IPS-15b (cell line): ENCODE measurements around the gene SLC16A1.
"Not testable (repeated sequence)": the region's sequence is repeated elsewhere in the genome, so short reads cannot be mapped to it uniquely, and the experiment has no call there.

Experiments
- H3K27me3 ChIP-seq: one replicate; pipeline ENCODE4 v1.6.1; 2013; ENCODE audit warnings: low read length; ENCODE audit not compliant: control insufficient read depth, insufficient read depth
- H3K36me3 ChIP-seq: one replicate; pipeline ENCODE4 v1.6.1; 2013; ENCODE audit warnings: low read length; ENCODE audit not compliant: control insufficient read depth, insufficient read depth
- H3K4me1 ChIP-seq: one replicate; pipeline ENCODE4 v1.6.1; 2013; ENCODE audit warnings: mild to moderate bottlenecking, low read length; ENCODE audit not compliant: control insufficient read depth, insufficient read depth
- H3K4me3 ChIP-seq: one replicate; pipeline ENCODE4 v1.5.1; 2013; ENCODE audit warnings: low read depth, low read length
- H3K9ac ChIP-seq: one replicate; pipeline ENCODE4 v1.6.1; 2013; ENCODE audit warnings: low read depth, mild to moderate bottlenecking, low read length
- H3K9me3 ChIP-seq: one replicate; pipeline ENCODE4 v1.6.1; 2013; ENCODE audit warnings: mild to moderate bottlenecking, low read length; ENCODE audit not compliant: control insufficient read depth, insufficient read depth

Gene SLC16A1

GRCh38 chr1:112960384-112960783, 4.4 kb upstream of the SLC16A1 start:
- Histone ChIP-seq H3K4me3 (no peak overlapping the region), H3K36me3 (no peaks in the 10 kb centered on the region)

DNA sequence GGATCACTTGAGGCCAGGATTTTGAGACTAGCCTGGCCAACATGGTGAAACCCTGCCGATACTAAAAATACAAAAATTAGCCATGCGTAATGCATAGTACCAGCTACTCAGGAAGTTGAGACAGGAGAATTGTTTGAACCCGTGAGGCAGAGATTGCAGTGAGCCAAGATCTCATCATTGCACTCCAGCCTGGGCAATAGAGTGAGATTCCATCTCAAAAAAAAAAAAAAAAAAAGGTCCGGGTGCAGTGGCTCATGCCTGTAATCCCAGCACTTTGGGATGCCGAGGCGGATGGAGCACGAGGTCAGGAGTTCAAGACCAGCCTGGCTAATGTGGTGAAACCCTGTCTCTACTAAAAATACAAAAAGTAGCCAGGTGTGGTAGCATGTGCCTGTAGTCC, 2.2 kb upstream of the SLC16A1 start:
- H3K4me1 ChIP-seq, H3K9ac ChIP-seq, H3K9me3 ChIP-seq, H3K27me3 ChIP-seq, H3K36me3 ChIP-seq: not testable (repeated sequence)
- peak overlapping the region; percentile 93 for H3K4me3 ChIP-seq

More at GRCh38 chr1:112960384-112960783, 4.4 kb upstream of the SLC16A1 start:
- no peaks in the 10 kb centered on the region for H3K27me3 ChIP-seq
- H3K9ac ChIP-seq = no peak overlapping the region
- no peaks in the 10 kb centered on the region for H3K4me1 ChIP-seq
- H3K9me3 ChIP-seq = no peaks in the 10 kb centered on the region

GRCh38 chr1:112957133-112957812, 1.3 kb upstream of the SLC16A1 start:
- H3K4me1 ChIP-seq = peaks cover 3% of the 10 kb centered on the region
- no peaks in the 10 kb centered on the region for H3K9me3 ChIP-seq
- H3K27me3 ChIP-seq = no peaks in the 10 kb centered on the region
- peak overlapping the region; percentile 93 for H3K4me3 ChIP-seq
- H3K9ac ChIP-seq = peak overlapping the region; percentile 77
- H3K36me3 ChIP-seq = peaks cover 4% of the 10 kb centered on the region

- H3K4me3 ChIP-seq = peak overlapping the region; percentile 93
- no peaks in the 10 kb centered on the region for H3K27me3 ChIP-seq
- H3K4me1 ChIP-seq = peaks cover 5% of the 10 kb centered on the region
- H3K9me3 ChIP-seq = no peaks in the 10 kb centered on the region
- peak overlapping the region; percentile 77 for H3K9ac ChIP-seq
- H3K36me3 ChIP-seq = peaks cover 4% of the 10 kb centered on the region
These were observed 642 bp upstream of the SLC16A1 start for GRCh38 chr1:112956544-112957132.

DNA sequence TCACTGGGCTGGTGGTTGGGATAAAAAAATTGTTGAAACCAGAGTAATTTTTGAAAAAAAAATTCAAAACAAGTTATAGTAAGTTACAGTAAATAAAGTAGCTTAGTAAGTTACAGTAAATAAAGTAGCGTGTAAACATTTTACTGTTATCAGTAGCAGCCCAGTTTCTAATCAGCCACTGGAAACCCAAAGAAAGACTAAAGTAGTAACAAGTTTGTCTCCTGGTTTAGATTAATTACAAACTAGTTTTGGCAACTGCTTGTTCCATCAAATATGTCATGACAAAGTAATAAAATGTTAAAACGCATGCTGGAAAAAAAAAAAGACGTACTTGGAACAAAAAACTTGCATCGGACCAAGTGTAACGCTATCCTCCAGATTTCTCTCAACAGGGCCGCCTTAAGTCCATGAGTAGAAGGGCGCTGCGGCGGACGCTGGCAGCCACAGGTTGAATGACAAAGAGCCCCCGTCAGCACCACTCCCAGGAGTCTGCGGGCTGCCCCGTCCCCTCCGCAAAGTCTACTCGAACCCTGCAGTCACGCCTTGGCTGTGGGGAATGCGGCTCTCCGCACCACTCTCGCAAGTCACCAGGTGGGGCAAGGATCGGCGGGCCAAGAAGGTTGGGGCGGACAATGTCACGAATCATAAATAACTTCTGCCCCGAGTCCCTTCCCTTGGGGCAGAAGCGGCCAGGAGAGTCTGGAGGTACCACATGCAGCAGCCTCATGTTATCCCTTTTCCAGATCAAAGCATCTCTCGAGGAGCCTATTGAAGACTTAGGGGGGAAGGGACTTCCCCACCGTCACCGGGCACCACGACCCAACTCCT, 837 bp downstream of the SLC16A1 start:
- peaks cover 4% of the 10 kb centered on the region for H3K36me3 ChIP-seq

DNA sequence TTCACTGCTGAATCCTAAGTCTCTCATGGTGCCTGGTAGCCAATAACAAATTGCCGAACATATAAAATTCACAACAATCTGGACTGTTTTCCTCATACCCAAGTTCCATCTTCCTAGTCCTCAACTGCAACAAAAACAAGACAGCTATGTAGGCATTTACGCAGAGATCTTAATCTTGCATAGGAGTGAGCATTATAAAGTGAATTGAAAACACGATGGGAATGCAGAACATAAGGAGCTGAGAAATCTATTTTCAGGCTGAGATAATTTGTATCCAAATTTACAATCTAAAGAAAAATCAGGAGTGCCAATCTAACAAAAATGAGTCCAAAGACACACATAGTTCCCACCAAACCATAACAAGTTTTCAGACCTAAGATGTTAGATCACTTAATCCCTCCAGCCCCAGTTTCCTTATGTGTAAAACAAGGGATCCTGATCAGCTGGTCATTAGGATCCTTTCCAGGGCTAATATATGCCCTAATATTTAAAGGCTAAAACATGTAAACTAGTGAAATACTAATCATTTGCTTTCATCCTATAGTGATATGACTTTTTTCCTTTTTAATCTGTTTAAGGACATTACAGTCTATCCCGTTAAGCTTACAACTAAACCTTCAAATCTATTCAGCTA, 1.9 kb downstream of the SLC16A1 start:
- no peaks in the 10 kb centered on the region for H3K27me3 ChIP-seq
- H3K4me3 ChIP-seq = peak overlapping the region; percentile 93
- H3K36me3 ChIP-seq = peaks cover 4% of the 10 kb centered on the region
- H3K4me1 ChIP-seq = peaks cover 10% of the 10 kb centered on the region
- H3K9ac ChIP-seq = peak overlapping the region; percentile 62
- no peaks in the 10 kb centered on the region for H3K9me3 ChIP-seq

More for the DNA sequence above, 837 bp downstream of the SLC16A1 start:
- peaks cover 10% of the 10 kb centered on the region for H3K4me1 ChIP-seq
- peak overlapping the region; percentile 57 for H3K9ac ChIP-seq
- no peaks in the 10 kb centered on the region for H3K27me3 ChIP-seq
- peak overlapping the region; percentile 93 for H3K4me3 ChIP-seq
- no peaks in the 10 kb centered on the region for H3K9me3 ChIP-seq

DNA sequence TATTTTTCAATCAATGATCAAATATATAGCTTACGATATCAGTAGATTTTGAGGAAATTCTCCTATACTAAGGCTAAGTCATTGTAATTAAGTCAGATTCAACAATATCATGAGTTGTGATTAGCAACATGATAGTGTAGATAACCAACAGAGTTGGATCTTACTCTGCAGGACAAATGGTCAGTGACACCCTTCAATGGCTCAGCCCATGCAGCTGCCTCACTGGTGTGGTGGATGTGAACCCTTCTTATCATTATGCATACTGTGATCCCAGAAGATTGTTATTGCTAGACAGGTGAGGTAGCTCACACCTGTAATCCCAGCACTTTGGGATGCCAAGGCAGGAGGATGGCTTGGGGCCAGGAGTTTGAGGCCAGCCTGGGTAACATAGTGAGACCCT, 5.6 kb downstream of the SLC16A1 start:
- no peaks in the 10 kb centered on the region for H3K9me3 ChIP-seq
- H3K4me1 ChIP-seq = peaks cover 10% of the 10 kb centered on the region
- peaks cover 4% of the 10 kb centered on the region for H3K36me3 ChIP-seq
- no peak overlapping the region for H3K9ac ChIP-seq
- peak overlapping the region; percentile 10 for H3K4me3 ChIP-seq
- no peaks in the 10 kb centered on the region for H3K27me3 ChIP-seq

GRCh38 chr1:112946683-112947082, 9.3 kb downstream of the SLC16A1 start:
- peaks cover 9% of the 10 kb centered on the region for H3K36me3 ChIP-seq
- H3K27me3 ChIP-seq = no peaks in the 10 kb centered on the region
- H3K4me1 ChIP-seq = peaks cover 6% of the 10 kb centered on the region
- no peak overlapping the region for H3K9ac ChIP-seq
- no peaks in the 10 kb centered on the region for H3K9me3 ChIP-seq
- no peak overlapping the region for H3K4me3 ChIP-seq

GRCh38 chr1:112939810-112940209, 16.2 kb downstream of the SLC16A1 start:
- peaks cover 8% of the 10 kb centered on the region for H3K4me1 ChIP-seq
- no peaks in the 10 kb centered on the region for H3K9me3 ChIP-seq
- H3K27me3 ChIP-seq = no peaks in the 10 kb centered on the region
- H3K36me3 ChIP-seq = peaks cover 7% of the 10 kb centered on the region
- no peak overlapping the region for H3K9ac ChIP-seq
- H3K4me3 ChIP-seq = no peak overlapping the region

DNA sequence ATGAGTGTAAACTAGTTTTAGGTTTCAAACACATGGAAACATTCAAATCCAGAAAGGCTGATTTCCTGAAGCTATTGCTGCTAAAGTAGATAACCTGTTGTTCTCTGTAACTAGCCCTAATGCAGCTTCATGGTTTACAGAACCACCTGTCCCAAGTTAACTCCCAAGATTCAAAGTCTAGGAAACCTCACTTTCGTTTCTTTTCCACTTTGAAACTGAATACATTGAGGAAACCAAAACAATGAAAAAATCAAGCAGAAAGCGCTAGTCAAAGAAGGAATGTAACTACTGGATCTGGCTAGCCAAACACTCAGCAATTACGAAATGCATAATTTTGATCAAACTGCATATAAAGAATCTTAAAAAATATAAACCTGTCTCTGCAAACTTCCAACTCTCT, 17.8 kb downstream of the SLC16A1 start:
- no peaks in the 10 kb centered on the region for H3K27me3 ChIP-seq
- H3K9ac ChIP-seq = no peak overlapping the region
- no peaks in the 10 kb centered on the region for H3K36me3 ChIP-seq
- H3K4me3 ChIP-seq = no peak overlapping the region
- H3K4me1 ChIP-seq = peaks cover 8% of the 10 kb centered on the region
- no peaks in the 10 kb centered on the region for H3K9me3 ChIP-seq

GRCh38 chr1:112937495-112937894, 18.5 kb downstream of the SLC16A1 start:
- Histone ChIP-seq H3K9me3 (no peaks in the 10 kb centered on the region), H3K27me3 (no peaks in the 10 kb centered on the region), H3K4me1 (peaks cover 8% of the 10 kb centered on the region), H3K36me3 (no peaks in the 10 kb centered on the region), H3K4me3 (no peak overlapping the region), H3K9ac (no peak overlapping the region)
